Neural cell (in vitro differentiated cells): ENCODE results near the gene ATXN7L1.

Experiments used
- EP300 ChIP-seq: fragments of 450-650 bp; conservative IDR thresholded peaks from 2 replicates; pipeline ENCODE4 v1.6.1; 2014; ENCODE audit warnings: antibody characterized with exemption, mild to moderate bottlenecking, moderate library complexity; ENCODE audit not compliant: poor library complexity, severe bottlenecking
- EZH2 ChIP-seq: fragments of 200-600, 300-800 bp; shearing (Covaris generic), sonication (generic); IDR thresholded peaks from 2 replicates; pipeline ENCODE4 v1.6.1; 2014; ENCODE audit warnings: antibody characterized with exemption, low read length, borderline replicate concordance, mild to moderate bottlenecking; ENCODE audit not compliant: insufficient read depth, poor library complexity, severe bottlenecking
- POLR2AphosphoS5 ChIP-seq: IDR thresholded peaks from 2 replicates; pipeline ENCODE4 v1.6.1; 2012
- RAD21 ChIP-seq: fragments of 450-650 bp; conservative IDR thresholded peaks from 2 replicates; pipeline ENCODE4 v1.6.1; 2014; ENCODE audit warnings: antibody characterized with exemption, mild to moderate bottlenecking, moderate library complexity
- TF ChIP-seq, protein P1 (sequence below): fragments of 450-650 bp; IDR thresholded peaks from 2 replicates; pipeline ENCODE4 v1.5.1; 2014; ENCODE audit warnings: antibody characterized with exemption, mild to moderate bottlenecking, moderate library complexity; ENCODE audit not compliant: poor library complexity, severe bottlenecking
- TF ChIP-seq, protein P2 (sequence below): IDR thresholded peaks from 2 replicates; pipeline ENCODE4 v1.6.1; 2012; ENCODE audit warnings: borderline replicate concordance

DNA sequence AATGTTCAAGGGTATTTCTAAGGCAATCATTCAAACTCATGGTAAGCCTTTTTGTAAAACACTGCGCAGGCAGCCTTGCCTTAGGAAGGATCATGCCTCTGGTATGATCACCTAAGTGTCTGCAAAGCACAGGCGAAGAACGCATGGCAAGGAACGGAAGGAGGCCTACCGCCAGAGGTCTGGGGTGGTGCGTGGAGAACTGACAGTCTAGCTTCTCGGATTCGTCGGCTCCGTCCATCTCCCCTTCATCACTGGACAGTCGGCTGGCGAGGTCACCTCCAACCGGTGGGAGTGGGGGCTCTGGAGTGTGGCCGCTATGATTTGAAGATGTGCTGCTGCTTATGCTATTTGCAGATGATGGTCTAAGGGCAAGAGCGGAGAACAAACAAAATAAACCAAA, 252.5 kb downstream of the ATXN7L1 start:
- TF ChIP-seq, protein P1, sequence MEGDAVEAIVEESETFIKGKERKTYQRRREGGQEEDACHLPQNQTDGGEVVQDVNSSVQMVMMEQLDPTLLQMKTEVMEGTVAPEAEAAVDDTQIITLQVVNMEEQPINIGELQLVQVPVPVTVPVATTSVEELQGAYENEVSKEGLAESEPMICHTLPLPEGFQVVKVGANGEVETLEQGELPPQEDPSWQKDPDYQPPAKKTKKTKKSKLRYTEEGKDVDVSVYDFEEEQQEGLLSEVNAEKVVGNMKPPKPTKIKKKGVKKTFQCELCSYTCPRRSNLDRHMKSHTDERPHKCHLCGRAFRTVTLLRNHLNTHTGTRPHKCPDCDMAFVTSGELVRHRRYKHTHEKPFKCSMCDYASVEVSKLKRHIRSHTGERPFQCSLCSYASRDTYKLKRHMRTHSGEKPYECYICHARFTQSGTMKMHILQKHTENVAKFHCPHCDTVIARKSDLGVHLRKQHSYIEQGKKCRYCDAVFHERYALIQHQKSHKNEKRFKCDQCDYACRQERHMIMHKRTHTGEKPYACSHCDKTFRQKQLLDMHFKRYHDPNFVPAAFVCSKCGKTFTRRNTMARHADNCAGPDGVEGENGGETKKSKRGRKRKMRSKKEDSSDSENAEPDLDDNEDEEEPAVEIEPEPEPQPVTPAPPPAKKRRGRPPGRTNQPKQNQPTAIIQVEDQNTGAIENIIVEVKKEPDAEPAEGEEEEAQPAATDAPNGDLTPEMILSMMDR = no peak
- no peak for TF ChIP-seq RAD21
- TF ChIP-seq POLR2AphosphoS5 = no peak
- no peak for TF ChIP-seq EZH2
- TF ChIP-seq, protein P2, sequence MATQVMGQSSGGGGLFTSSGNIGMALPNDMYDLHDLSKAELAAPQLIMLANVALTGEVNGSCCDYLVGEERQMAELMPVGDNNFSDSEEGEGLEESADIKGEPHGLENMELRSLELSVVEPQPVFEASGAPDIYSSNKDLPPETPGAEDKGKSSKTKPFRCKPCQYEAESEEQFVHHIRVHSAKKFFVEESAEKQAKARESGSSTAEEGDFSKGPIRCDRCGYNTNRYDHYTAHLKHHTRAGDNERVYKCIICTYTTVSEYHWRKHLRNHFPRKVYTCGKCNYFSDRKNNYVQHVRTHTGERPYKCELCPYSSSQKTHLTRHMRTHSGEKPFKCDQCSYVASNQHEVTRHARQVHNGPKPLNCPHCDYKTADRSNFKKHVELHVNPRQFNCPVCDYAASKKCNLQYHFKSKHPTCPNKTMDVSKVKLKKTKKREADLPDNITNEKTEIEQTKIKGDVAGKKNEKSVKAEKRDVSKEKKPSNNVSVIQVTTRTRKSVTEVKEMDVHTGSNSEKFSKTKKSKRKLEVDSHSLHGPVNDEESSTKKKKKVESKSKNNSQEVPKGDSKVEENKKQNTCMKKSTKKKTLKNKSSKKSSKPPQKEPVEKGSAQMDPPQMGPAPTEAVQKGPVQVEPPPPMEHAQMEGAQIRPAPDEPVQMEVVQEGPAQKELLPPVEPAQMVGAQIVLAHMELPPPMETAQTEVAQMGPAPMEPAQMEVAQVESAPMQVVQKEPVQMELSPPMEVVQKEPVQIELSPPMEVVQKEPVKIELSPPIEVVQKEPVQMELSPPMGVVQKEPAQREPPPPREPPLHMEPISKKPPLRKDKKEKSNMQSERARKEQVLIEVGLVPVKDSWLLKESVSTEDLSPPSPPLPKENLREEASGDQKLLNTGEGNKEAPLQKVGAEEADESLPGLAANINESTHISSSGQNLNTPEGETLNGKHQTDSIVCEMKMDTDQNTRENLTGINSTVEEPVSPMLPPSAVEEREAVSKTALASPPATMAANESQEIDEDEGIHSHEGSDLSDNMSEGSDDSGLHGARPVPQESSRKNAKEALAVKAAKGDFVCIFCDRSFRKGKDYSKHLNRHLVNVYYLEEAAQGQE = no peak
- no peak for TF ChIP-seq EP300
